Measurements from ENCODE around the gene TMEM35B.
A peak's percentile ranks its signal among the peaks of the same experiment; 100 is the strongest.
"Not testable (repeated sequence)": the region's sequence is repeated elsewhere in the genome, so short reads cannot be mapped to it uniquely, and the experiment has no call there.

TMEM35B gene
- total RNA-seq = 0 to 0.18 (median 0.04) reads per million in 17 experiments

DNA sequence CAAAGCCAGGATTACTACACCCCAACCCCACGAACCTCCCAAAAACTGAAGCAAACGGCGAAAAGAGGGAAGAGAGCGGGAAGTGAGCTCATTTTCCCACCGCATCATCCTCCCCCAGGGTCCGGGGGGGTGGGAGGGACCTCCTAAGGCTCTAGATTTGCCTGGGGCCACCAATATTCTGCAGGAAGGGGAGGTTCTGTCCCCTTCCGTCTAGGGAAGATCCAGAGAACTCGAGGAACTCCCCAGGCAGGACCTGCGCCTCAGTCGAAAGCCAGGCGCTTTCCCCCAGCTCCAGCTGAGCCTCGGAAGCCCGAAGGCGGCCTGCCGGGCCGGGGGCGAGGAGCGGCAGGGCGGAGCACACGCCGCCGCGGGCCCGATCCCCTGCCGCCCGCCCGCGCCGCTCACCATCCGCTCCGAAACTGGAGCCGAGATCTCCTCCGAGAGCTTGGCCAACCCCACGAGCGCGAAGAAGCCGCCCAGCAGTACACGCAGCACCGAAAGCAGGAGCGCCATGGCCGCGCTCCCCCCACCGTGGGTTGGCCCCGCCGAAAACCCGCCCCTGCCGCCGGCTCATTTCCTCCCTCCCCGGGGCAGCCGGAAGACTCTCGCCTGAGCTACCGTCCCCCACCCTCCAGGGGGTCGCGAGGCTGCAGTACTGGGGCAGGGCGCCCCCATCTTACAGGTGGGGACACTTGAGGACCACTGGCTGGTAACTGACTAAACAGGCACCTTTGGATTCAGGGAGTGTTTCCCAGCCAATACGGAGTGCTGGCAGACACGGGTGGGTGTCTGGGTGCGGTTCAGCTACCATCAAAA lies at the start of gene TMEM35B:
Gene TMEM35B, minus strand, starts transcription at position 555 of the 816 bp plus-strand sequence. Its CDS starts 42 bp downstream, at position 513.
- DNase-seq = peak; percentile 74 to 87 (median 85)

DNA sequence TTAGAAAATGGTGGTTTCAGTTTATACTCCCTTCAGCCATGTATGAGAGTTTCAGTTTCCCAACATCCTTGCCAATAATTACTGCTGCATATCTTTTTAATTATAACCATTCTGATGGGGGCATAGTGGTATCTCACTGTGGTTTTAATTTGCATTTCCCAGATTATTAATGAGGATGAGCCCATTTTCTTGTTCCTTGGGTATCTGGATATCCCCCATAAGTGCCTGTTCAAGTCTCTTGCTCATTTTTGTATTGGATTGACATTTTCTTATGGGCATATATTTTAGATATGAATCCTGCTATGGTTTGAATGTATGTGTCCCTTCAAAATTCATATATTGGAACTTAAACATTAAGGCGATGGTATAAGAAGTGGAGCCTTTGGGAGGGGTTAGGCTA lies 48.2 kb upstream of the TMEM35B start:
- DNase-seq = no peak

DNA sequence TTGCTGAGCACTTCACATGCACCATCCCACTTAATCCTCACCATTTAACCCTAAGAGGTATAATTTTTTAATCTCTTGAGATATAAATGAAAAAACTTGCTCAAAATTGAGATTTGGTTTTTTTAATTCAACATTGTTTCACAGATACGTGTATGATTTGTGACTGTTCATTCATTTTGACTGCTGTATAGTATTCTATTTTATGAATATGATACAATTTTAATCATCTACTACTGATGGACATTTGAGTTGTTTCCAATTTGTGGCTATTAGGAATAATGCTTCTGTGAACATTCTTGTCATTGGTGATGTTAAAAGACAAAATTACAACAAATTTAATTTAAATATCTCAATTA lies 47.2 kb upstream of the TMEM35B start:
- DNase-seq = no peak

DNA sequence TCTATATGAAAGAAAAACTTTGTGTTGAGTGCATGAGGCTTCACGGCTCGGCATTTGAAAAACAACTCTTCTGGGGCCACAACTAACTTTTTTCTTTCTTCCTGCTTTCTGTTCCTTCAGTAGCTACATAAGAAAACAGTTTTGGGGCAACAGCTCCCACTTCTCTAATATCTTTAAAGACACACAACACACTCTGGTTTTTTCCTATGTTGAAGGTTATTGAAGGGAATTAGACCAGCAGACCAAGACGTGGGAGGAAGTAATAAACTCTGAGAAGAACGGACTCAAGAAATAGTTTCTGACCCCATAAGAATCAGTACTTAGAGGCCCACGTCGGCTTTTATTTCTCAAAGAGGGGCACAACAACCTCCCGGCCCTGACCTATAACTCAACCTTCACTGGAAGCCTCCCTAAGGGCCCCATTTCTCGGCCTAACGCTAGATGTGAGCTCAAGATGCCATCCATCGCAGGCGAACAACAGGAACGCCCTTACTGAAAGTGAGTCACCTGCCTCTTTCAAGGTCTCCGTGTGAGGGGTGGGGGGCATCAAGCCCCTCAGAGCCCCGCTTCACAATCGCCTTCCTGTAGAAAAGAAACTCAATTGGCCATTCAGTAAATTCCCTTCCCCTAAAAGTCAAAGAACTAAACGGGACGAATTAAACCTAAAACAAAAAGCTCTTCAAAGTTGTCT lies 45.8 kb upstream of the TMEM35B start:
- DNase-seq = peak; percentile 46 to 77 (median 62)

DNA sequence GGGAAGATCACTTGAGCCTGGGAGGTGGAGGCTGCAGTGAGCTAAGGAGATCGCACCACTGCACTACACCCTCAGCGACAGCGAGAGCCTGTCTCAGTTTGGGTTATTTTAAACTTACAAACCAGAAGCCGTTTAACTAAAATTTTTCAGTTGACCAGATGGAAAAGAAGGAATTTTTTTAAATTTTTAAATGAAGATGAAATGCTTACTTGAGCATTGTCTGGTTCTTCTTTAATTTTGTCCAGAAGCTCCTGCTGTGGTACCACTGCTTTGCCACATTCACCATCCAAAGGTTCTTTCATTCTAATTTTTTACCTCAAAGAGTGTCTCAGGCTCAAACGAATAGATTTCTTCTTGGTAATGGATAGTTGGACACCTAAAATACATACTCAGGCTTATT lies 45.2 kb upstream of the TMEM35B start:
- DNase-seq = peak in 2 of 4 experiments; percentile 3 to 4

DNA sequence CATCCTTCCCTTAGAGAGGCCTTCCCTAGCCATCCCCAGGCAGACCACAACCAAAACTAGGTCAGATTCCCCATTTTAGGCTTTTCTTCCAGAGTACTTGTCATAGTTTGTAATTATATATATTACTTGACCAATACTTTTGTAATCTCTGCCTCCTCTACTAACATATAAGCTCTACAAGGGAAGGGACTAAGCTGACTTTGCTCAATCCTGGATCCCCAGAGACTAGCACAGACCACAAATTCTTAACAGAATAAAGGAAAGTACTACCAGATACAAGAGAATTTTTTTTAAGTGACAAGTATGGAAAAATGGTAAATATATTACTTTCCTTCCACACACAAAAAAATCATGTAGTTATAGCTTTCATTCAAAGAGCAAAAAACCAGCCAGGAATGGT lies 44.6 kb upstream of the TMEM35B start:
- DNase-seq = no peak

DNA sequence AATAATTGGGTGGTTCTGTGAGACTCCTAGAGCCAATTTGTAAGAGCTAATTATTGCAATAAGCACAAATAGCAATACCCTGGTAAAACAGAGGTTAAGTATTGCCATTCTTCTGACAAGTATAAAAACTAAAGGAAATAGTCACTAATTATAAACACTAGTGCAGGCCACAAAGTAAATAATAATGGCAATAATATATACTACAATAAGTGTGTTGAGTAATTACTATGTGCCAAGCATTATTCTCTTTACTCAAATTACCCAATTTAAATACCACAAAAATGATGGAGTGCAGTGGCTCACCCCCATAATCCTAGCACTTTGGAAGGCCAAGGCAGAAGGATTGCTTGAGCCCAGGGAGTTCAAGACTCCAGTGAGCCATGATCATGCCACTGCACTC lies 31.3 kb upstream of the TMEM35B start:
- no peak for DNase-seq

DNA sequence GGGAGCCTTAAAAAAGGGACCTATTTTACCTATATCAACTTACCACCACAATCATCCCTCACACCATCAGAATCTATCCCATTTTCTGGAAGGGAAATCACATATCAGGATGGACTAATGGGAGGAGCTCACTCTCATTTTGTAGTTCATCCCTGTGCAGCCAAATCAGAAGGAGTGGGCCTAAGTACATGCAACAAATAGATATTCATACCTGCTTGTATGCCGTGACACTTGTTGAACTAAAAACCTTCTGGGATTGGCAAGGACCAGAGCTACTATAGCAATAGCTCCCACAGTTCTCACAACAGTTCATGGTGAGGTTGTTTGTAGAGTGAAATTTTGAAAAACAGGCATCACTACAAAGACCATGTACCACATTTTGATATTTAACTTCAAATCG lies 29.3 kb upstream of the TMEM35B start:
- no peak for DNase-seq

DNA sequence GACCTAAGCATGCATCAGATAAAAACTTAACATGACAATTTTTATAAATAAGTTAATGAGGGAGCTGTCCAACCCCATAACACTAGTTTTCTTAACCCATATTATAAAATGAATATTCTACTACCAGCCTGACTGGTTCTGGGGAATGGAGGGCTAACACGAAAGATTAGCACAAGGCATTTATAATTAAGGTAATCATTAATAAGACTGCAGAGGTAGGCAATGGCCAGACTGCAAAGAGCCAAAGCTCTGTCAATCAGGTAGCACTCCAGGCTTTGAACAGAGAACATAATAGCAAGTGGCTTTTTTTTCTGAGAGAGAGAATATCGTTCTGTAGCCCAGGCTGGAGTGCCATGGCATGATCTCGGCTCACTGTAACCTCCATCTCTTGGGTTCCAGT lies 20.6 kb upstream of the TMEM35B start:
- DNase-seq = no peak

DNA sequence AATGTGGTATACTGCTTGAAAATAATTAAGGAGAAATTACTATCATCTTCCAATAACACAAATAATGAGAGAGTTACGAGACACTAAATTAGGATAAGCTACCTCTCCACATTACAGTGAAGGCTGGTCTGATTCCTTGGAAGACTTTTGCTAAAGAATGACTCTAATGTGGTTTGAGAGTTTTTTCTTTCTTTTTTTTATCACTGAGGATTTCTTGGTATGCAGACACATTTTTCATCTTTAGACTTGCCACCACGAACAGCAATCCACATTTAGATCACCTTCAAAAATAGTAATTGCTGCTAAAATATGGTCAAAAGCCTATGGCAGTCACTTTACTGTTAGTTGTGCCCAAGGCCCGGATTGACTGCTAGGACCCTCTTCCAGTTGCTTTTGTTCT lies 16.6 kb upstream of the TMEM35B start:
- no peak for DNase-seq

DNA sequence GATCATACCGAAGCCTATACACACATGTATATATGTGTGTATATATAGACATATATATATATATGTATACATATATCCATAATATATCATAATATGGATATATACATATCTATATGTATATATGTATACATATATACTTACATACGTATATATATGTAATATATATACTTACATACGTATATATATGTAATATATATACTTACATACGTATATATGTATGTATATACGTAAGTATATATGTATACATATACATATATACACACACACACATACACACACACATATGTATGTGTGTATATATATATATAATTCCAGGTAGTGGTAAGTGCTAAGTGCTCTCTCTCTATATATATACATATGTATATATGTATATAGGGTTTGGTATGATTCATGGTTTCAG lies 9.7 kb upstream of the TMEM35B start:
- no peak for DNase-seq

DNA sequence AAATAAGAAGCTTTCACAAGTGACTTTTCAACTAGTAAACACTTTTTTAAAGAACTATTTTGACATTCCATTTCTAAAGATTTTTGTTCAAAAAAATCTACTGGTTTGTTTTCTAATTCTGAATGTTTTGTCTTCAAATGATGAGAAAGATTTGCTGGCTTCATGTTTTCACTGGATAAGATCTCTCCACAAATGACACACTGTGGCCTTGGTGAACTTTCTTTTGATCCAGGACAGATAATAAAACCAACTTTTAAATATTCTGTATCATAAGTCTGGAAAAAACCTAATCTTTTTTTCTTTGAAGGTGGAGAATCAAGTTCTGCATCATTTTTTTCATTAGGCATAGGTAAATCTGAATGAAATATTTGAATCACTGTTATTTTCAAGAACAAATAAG lies 3.4 kb upstream of the TMEM35B start:
- DNase-seq = no peak

DNA sequence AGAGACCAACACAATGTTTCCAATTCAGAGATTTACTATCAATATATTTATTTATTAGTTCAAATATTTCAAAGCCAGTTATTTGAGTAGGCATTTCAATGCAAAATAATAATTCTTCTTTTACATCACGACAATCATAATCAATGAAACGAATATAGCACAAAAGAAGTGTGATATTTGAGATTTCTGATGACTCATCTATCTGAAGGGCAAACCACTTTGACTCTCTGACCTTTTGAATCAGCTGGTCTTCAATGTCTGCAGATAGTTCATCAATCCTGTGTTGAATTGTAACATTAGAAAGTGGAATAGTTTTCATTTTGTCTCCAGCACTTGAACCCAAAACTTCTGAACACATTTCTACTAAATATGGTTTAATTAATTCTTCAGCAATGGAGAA lies 3.0 kb upstream of the TMEM35B start:
- DNase-seq = no peak

DNA sequence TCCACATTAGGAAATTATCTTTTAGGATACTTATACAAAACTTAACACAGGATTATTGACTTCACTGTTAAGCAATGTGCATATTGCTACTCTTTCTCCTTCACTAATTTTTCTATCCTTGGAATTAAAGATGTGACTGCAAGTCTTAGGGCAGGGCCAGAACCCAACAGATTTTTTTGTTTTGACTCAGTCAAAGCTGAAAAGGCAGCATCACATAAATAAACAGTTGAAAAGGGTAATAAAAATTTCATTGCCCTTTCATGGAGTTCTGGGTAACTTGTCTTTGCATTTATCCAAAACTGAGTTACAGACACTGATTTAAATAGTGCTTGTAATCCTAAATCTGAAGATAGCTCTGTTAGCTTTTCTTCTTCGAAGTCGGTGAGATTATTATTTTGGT lies 1.9 kb upstream of the TMEM35B start:
- DNase-seq = no peak

DNA sequence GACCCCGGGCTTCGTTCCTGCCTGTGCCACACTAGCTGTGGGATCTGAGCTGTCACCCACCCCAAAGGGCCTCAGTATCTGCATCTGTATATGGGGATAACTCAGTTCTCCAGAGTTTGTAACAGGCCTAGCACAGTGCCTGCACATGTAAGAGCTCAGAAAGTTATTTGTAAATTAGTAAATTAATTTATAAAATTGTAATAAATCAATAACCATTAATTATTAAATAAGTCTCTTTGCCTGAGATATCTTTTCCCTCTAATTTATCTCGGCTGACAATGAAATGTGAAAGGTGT lies 410 bp upstream of the TMEM35B start:
- DNase-seq = not testable (repeated sequence)

DNA sequence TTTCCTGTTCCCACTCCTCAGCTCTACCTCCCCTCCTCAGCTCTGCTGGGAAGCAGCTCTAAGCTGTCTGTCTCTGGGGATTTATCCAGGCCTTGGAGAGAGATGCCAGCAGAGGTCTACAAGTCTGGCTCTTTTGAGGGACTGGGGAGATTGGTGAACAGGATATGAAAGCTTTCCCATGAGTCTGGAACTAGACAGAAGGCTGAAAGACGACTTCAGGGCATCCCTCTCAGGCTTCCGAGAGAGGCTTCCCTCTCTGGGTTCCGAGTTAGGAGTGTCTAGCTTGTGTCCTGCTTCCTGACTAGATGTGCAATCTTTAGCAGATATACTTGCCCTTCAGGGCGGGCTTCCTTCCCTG lies 733 bp downstream of the TMEM35B start:
- DNase-seq = no peak

DNA sequence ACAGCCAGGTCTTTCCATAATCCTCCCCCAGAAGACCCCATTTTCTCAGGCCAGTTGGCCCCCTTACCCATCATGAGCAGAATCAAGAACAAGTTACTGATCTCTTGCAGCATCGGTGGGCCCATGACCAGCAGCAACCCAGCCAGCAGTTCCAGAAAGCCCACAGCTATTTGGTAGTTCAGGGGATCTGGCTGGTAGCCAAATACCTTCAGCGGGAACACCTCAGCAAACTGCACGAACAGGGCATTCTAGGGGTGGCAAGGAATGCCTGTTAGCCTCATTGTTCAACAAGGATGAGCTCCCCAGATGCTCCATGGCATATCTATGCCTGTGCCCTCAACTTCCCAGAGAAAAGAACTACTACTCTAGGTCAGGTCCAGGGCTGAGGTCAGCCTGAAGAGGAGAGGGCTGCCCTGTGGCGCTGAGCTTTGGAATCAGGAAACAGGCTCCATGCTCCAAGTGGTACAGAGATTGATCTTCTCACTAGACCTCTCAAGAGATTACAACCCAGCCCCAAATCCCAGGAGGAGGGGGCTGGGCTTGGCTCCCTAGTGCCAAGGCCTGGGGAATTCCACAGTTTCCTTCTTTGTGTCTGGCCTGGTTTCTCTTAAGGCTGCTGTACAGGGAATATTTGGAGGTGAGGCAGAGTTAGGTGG lies 1.3 kb downstream of the TMEM35B start:
- DNase-seq = peak in 1 of 4 experiments; percentile 2

DNA sequence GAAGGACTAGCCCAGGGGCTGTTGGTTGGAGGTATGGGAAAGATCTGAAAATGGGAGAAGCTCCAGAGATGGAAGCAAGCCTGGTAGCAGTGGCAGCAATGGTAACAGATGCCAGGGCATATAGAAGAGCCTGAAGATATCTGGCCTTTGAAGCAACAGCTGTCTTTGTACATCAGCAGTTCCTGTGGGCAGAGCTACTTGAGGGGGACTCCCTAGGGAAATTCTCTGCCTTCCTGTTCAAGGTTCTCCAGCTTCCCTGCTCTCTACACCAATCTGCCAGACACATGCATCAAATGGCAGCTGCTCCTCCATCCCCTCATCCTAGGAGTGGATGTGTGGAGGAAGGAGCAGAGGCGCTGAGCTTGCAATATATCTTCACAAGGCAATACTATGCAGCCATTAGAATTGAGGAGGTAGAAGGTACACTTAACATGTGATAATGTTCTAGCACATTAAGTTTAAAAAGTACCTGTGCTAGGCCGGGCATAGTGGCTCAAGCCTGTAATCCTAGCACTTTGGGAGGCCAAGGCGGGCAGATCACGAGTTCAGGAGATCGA lies 2.2 kb downstream of the TMEM35B start:
- no peak for DNase-seq

DNA sequence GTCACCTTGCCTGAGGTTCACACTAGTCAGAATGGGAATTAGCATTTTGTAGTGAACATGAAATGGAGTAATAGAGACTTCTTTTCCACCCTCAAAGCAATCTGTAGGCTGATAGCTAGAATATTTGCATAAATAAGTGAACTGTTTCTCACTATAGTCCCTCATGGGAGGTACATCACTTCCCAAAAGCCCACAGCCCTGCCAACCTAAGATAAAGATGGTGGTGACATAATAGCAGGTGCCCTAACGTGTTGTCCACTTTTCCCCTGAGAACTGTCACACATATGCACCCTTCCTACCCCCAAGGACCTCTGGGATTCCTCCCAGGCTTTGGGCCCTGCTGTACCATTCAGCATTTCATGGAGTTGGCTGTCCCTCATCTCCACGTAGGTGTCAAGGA lies 4.4 kb downstream of the TMEM35B start:
- no peak for DNase-seq

DNA sequence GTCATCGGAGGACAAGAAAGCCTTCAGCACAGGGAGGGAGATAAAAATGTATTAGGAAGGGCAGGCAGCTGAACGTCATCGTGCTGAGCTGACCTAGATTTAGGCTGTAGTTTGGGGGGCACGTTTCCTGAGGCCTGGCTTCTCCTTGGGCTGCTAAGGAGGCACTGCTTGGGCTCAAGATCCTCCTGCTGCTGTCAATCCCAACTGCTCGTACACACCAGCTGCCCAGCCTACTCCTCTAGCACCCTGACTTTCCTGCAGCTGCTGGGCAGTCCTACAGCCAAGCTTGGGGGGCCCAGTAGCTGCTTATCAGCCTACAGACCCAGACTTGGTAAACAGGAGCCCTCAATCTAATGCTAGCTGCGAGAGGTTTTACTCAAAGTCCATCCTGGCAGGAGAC lies 6.2 kb downstream of the TMEM35B start:
- no peak for DNase-seq

DNA sequence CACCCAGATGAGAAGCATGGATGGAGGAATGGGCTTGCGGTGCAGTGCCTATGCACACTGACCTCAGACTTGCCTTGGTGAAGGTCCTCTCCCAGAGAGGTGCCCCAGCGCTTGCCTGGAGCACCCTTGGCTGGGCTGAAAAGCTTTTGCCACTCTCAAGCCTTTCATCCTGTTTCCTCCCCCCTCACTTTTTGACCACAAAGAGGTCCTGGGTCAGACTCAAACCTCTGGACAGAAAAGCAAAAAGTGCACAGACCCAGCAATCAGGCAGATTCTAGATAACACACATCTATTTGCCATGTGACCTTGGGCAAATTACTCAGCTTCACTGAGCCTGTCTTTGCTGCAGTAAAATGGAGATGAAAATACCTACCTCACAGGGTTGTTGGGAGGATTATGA lies 7.3 kb downstream of the TMEM35B start:
- no peak for DNase-seq

DNA sequence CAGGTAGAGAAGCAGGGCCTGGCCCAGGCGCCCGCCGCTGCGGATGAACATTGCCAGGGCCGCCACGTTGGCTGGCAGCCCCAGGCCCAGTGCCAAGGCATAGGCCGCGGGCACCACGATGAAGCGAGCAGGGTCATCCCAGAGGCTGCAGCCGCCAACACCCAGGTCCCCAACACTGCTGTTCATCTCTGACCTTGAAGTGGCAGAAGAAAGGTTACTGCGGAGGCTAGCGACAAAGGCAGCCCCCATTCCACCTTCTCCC lies 8.0 kb downstream of the TMEM35B start:
- no peak for DNase-seq

DNA sequence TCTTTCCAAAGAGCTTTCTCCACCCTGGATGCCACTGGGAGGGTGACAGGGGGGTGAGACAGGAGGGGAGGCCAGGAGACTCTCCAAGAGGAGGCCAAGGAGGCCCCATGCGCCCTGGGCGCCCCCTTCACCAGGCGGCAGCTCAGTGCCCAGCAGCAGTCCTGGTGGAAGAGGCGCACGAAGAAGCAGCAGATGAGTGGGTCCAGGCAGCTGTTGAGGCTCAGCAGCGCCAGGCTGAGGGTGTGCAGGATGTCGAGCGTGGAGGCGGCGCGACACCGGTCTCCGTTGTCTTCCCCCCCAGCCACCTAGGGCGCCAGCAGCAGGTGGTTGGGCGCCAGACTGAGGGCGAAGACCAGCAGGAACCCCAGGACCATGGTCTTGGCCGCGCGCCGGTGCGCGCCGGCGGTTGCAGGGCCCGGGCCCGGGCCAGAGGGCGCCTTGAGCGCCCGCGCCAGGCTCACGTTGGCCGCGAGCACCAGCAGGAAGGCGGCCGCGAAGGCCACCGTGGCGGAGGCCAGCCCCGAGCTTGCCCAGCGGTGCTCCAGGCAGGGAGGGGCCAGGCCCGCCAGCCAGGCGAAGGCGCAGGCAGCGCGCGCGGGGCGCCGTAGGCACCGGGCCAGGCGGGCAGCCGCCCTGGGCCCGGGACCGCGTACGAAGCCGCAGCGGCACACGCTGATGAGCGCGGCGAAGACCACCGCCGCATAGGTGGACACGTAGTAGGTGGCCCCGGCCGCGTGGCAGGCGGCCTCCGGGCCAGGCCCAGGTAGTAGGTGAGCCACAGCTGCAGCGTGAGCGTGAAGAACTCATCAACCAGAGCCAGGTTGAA lies 8.6 kb downstream of the TMEM35B start:
- DNase-seq = no peak
